Parathyroid adenoma (tissue), 2 donors: ENCODE results near the gene CELF6.

Experiments used
- H2AFZ ChIP-seq: fragments of 300-600 bp; sonication (generic); one replicate; pipeline ENCODE4 v1.7.0; 2017; ENCODE audit warnings: antibody characterized with exemption, mild to moderate bottlenecking
- H3K27ac ChIP-seq: fragments of 300-600 bp; sonication (generic); one replicate; pipeline ENCODE4 v1.7.0; 2017
- H3K27me3 ChIP-seq: fragments of 300-600 bp; sonication (generic); one replicate; pipeline ENCODE4 v1.7.0; 2017; ENCODE audit warnings: low read length; ENCODE audit not compliant: control insufficient read depth, insufficient read depth
- H3K36me3 ChIP-seq: fragments of 300-600 bp; sonication (generic); one replicate; pipeline ENCODE4 v1.7.0; 2017; ENCODE audit warnings: low read length; ENCODE audit not compliant: control insufficient read depth, insufficient read depth
- H3K4me1 ChIP-seq: fragments of 300-600 bp; sonication (generic); one replicate; pipeline ENCODE4 v1.7.0; 2017; ENCODE audit warnings: control low read depth
- H3K4me2 ChIP-seq: fragments of 300-600 bp; sonication (generic); one replicate; pipeline ENCODE4 v1.7.0; 2017; ENCODE audit warnings: low read length
- H3K4me3 ChIP-seq: fragments of 300-600 bp; sonication (generic); one replicate; pipeline ENCODE4 v1.7.0; 2017; ENCODE audit warnings: low read depth, low read length
- H3K79me2 ChIP-seq: fragments of 300-600 bp; sonication (generic); one replicate; pipeline ENCODE4 v1.7.0; 2017; ENCODE audit warnings: control low read depth
- H3K9ac ChIP-seq: fragments of 300-600 bp; sonication (generic); one replicate; pipeline ENCODE4 v1.7.0; 2017; ENCODE audit warnings: mild to moderate bottlenecking
- H3K9me3 ChIP-seq: fragments of 300-600 bp; sonication (generic); one replicate; pipeline ENCODE4 v1.7.0; 2017; ENCODE audit warnings: low read length; ENCODE audit not compliant: control insufficient read depth
- TF ChIP-seq, protein P1 (sequence below): fragments of 300-600 bp; sonication (generic); IDR thresholded peaks from one replicate; pipeline ENCODE4 v1.7.0; 2017; ENCODE audit warnings: antibody characterized with exemption, mild to moderate bottlenecking
- donor health status: primary hyperparathyroidism.

Gene CELF6

GRCh38 chr15:72237029-72237852 is 82.7 kb downstream of the CELF6 start:
- Histone ChIP-seq H2AFZ (no peak overlapping the region), H3K27ac (no peak overlapping the region), H3K79me2 (no peaks in the 10 kb centered on the region), H3K4me2 (no peak overlapping the region), H3K4me1 (peaks cover 1% of the 10 kb centered on the region), H3K9ac (no peak overlapping the region), H3K9me3 (no peaks in the 10 kb centered on the region), H3K4me3 (no peak overlapping the region), H3K36me3 (no peaks in the 10 kb centered on the region), H3K27me3 (no peaks in the 10 kb centered on the region)
- TF ChIP-seq, protein P1, sequence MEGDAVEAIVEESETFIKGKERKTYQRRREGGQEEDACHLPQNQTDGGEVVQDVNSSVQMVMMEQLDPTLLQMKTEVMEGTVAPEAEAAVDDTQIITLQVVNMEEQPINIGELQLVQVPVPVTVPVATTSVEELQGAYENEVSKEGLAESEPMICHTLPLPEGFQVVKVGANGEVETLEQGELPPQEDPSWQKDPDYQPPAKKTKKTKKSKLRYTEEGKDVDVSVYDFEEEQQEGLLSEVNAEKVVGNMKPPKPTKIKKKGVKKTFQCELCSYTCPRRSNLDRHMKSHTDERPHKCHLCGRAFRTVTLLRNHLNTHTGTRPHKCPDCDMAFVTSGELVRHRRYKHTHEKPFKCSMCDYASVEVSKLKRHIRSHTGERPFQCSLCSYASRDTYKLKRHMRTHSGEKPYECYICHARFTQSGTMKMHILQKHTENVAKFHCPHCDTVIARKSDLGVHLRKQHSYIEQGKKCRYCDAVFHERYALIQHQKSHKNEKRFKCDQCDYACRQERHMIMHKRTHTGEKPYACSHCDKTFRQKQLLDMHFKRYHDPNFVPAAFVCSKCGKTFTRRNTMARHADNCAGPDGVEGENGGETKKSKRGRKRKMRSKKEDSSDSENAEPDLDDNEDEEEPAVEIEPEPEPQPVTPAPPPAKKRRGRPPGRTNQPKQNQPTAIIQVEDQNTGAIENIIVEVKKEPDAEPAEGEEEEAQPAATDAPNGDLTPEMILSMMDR = no peak

GRCh38 chr15:72236381-72237003 is 83.5 kb downstream of the CELF6 start:
- H3K9ac ChIP-seq = no peak overlapping the region
- H3K27ac ChIP-seq = no peak overlapping the region
- TF ChIP-seq, protein P1 = no peak
- H3K79me2 ChIP-seq = no peaks in the 10 kb centered on the region
- H2AFZ ChIP-seq = no peak overlapping the region
- H3K27me3 ChIP-seq = no peaks in the 10 kb centered on the region
- no peaks in the 10 kb centered on the region for H3K9me3 ChIP-seq
- no peak overlapping the region for H3K4me3 ChIP-seq
- H3K36me3 ChIP-seq = no peaks in the 10 kb centered on the region
- peaks cover 3% of the 10 kb centered on the region for H3K4me1 ChIP-seq
- H3K4me2 ChIP-seq = no peak overlapping the region

DNA sequence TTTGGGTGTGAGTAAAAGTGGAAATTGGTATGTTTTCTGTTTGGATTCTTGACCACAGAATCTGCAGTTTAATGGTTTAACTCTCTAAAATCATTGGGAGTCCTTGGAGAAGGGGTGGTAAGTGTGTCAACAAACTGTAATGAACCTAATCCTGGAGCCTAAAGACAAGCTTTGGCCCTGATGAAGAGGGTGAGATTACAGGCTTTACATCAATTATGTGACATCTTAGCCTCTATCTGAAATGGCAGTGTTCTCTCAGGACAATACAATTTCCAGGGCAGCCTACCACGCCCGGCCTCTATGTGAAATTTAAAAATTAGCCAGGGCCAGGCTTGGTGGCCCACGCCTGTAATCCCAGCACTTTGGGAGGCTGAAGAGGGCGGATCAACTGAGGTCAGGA is 84.7 kb downstream of the CELF6 start:
- TF ChIP-seq, protein P1 = no peak
- Histone ChIP-seq H3K27ac (no peak overlapping the region), H3K27me3 (no peaks in the 10 kb centered on the region), H3K4me3 (no peak overlapping the region), H3K4me1 (peaks cover 3% of the 10 kb centered on the region), H3K79me2 (no peaks in the 10 kb centered on the region), H3K9ac (no peak overlapping the region), H2AFZ (no peak overlapping the region), H3K36me3 (no peaks in the 10 kb centered on the region), H3K4me2 (no peak overlapping the region), H3K9me3 (no peaks in the 10 kb centered on the region)
